NOMO-1 treated with dmso at 0.1 percent for 144 hours (cell line): Measurements from ENCODE around the gene SYNE2.

ENCODE experiments used
- DNase-seq: peaks from one replicate; lab custom pipeline; 2025; ENCODE audit not compliant: unreplicated experiment; lab: John Stamatoyannopoulos, UW

Gene SYNE2

GRCh38 chr14:63874223-63874622 lies 21.4 kb downstream of the SYNE2 start:
- DNase-seq: no peak

DNA sequence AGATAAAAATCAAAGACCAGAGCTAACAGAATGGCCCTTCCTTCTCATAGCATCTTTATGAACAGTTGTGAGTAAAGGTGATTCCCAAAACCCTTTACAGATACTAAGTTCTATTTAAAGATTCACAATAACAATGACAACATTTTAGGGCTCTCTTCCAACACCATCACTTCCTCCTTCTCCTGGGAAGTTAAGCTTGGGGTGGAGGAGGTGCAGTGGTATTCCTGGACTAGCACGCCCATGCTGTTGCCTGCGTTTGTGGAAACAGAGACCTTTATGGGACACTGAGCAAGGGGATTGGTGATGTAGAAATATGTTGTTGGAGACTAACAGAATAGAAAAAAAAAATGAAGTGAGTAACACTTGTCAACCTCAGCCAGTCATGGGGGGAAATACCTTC lies 22.5 kb downstream of the SYNE2 start:
- no peak for DNase-seq

DNA sequence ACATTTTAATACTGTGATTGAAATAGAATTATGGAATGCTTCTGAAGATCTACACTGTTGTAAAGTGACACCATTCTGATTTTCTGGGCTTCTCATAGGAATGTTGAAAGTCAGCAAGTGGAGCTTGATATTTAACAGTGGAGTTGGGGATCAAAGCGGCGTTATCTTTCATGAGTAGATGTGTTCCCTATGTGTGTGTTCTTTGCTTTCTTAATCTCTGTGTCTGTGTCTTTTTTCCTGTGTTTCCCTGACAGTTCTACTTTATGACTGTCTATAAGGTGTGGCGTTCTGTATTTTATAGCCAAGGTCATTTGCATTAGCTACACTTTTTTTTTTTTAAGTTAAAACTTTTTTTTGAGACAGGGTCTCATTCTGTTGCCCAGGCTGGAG lies 24.7 kb downstream of the SYNE2 start:
- no peak for DNase-seq

GRCh38 chr14:63878052-63878451 lies 25.2 kb downstream of the SYNE2 start:
- no peak for DNase-seq

GRCh38 chr14:63878792-63879191 lies 26.0 kb downstream of the SYNE2 start:
- DNase-seq: no peak

- DNase-seq: no peak
Measured at GRCh38 chr14:63881926-63882325, 29.1 kb downstream of the SYNE2 start.

DNA sequence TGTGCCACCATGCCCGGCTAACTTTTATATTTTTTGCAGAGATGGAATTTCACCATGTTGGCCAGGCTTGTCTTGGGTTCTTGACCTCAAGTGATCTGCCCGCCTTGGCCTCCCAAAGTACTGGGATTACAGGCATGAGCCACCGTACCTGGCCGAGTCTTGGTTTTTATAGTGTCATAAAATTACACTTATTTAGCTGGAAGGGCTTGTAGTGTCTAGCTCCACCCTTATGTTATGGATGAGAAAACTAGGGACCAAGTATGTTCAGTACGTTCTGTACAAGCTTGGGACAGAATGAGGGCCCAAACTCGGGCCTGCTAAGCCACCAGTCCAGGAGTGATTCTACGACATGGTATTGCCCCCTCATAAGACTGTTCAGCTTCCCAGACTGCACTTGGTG lies 35.1 kb downstream of the SYNE2 start:
- DNase-seq: no peak

- DNase-seq: no peak
Measured at GRCh38 chr14:63890553-63890952, 37.7 kb downstream of the SYNE2 start.

GRCh38 chr14:63891148-63891975 lies 38.6 kb downstream of the SYNE2 start:
- DNase-seq: no peak

DNA sequence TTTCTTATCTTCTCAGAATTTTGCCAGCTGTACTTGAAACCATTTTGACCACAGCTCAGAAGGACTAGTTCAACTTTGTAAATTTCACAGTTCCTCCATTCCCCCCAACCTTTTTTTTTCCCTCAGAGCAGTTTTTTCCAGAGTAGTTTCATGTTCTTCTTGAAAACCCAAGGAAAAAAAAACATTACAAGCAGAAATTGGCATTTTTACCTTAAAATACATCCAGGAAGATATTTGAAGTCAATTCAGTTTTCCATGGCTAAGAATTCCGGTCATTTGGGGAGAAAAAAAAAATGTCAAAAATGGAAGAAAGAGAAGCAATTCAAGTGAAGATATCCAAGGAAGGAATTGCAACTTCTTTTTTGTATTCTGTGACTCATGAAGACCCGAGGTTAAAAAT lies 39.5 kb downstream of the SYNE2 start:
- DNase-seq: no peak

DNA sequence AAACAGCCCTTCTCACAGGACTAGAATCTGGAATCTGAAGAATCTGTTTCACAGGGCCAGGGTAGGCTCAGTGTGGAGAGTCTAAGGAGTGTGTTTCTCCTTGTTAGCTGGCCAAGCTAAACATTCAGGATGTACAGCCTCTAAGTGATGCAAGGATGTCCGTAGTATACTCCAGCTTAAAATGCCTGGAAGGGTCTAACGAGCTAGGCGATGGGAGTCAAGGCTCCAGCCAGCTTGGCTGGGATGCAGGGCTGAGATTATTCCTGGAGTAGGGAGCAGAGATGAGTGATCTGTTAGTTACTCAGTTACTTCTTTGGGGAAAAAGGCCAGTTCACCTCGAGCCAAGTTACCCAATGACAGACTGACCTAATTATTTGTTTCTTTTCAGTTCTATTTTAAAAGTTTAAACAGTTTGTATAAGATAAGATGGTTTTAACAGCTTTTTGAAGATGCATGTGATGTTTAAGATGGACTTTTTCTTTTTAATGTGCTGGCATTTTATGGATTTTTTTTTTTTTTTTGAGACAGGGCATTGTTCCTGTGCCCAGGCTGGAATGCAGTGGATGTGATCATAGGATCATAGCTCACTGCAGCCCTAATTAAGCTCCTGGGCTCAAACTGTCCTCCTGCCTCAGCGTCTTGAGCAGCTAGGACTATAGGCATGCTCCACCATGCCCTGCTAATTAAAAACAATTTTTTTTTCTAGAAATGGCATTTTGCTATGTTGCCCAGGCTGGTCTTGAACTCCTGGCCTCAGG lies 41.1 kb downstream of the SYNE2 start:
- DNase-seq: no peak

DNA sequence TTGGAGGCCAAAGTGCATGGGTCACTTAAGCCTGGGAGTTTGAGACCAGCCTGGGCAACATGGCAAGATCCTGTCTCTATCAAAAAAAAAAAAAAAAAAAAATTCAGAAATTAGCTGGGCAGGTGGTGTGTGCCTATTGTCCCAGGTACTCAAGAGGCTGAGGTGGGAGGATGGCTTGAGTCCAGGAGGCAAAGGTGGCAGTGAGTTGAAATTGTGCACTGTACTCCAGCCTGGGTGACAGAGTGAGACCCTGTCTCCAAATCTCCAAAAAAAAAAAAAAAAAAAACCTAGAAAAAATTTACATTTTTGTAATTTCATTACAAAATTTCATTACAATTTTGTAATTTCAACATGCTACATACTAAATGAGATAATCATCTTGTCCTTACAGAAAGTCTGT lies 42.7 kb downstream of the SYNE2 start:
- DNase-seq: no peak

DNA sequence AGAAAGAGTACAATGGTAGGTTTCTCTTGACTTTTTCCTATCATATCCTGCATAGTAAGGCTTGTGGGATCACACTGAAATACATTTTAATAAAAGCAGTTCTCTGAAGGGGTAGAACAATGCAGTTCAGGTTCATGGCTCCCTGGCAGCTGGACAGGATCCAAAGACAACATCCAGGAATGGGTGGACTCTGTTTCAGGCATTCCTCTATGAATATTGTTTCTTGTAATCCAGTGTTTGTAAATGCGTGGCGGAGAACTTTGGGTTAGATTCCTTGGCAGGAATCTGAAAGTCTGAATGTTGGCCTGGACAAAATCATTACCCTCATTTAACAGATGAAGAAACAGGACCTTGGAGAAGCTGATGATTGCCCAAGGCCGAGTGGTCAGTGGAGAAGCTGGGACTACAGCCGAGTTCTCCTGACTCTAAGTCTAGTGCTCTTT lies 43.5 kb downstream of the SYNE2 start:
- DNase-seq: no peak

GRCh38 chr14:63897721-63898163 lies 44.9 kb downstream of the SYNE2 start:
- DNase-seq: no peak

DNA sequence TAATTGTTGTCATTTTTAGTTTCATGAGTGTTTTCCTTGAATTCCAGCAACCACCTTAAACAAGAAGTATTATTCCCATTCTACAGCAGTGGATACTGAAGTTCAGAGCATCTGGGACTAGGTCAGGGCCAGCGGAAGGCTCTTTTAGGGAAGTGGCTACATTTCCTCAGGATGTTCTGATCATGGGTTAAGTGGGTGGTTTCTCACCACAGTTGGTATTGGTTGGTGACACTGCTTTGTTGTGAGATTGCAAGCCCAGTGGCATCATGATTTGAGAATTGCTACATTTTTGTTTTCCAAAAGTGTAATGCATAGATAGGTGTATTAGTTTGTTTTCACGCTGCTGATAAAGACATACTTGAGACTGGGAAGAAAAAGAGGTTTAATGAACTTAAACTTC lies 47.1 kb downstream of the SYNE2 start:
- peak; percentile 48 for DNase-seq

GRCh38 chr14:63901434-63902085 lies 48.8 kb downstream of the SYNE2 start:
- DNase-seq: peak; percentile 62

GRCh38 chr14:63902375-63902976 lies 49.7 kb downstream of the SYNE2 start:
- DNase-seq: no peak

DNA sequence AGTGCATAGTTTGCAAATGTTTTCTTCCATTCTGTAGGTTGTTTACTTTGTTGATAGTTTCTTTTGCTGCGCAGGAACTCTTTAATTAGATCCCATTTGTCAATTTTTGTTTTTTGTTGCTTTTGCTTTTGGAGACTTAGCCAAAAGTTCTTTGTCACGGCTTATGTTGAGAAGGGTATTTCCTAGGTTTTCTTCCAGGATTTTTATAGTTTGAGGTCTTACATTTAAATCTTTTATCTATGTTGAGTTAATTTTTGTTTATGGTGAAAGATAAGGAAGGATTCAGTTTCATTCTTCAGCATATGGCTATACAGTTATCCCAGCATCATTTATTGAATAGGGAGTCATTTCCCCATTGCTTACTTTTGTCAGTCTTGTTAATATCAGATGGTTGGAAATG lies 51.9 kb downstream of the SYNE2 start:
- no peak for DNase-seq

GRCh38 chr14:63905370-63905769 lies 52.6 kb downstream of the SYNE2 start:
- DNase-seq: no peak

DNA sequence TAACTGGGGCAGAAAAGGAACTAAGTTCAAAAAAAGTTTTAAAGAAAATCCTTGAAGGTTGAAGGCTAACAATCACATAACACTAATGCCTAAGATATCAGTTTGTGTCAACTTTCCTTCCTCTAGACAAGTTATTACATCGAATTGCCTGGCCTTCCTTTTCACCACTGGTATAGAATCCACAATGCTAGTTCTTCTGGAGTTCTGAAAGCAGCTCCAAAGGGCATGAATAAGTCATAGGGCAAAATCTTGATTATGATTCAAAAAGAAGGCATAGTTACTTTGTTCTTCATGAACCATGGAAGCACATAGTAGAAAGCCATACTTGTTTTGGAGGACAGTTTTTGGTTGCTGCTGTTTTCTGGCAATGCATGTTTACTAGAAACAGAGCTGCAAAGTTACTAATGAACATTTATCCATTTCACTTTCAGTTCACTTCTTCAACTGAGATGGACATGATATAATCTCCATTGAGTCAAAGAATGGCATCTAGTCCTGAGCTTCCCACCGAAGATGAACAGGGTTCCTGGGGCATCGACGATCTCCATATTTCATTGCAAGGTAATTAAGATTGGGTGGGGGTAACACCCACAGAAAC lies 56.0 kb downstream of the SYNE2 start:
- no peak for DNase-seq

- no peak for DNase-seq
Measured at GRCh38 chr14:63909984-63910383, 57.2 kb downstream of the SYNE2 start.
